GM19467 (cell line): ENCODE measurements around the gene MED26.

Experiments used
- ATAC-seq: cut with Tn5 transposase; IDR thresholded peaks from one replicate; pipeline ENCODE4 v1.9.1; 2021; ENCODE audit warnings: mild to moderate bottlenecking, moderate library complexity; ENCODE audit not compliant: unreplicated experiment

Gene MED26

DNA sequence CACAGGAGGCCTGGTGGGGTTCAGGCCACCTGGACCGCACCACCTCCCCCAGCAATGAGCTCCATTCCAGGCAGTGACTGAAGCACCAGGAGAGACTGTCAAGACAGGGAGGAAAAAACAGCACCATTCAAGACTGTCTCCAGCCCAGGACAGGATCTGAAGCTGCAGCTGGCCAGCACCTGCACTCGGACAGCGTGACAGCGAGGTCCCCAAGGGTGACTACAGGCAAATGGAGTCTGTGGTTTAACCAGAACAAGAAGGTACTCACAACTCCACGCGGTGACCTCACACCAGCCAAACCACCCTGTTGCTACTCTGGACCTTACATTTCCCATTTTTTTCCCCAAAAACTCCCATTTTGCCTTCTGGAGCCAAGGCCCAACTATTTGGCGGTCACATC lies 9.8 kb downstream of the MED26 start:
- no peak for ATAC-seq

DNA sequence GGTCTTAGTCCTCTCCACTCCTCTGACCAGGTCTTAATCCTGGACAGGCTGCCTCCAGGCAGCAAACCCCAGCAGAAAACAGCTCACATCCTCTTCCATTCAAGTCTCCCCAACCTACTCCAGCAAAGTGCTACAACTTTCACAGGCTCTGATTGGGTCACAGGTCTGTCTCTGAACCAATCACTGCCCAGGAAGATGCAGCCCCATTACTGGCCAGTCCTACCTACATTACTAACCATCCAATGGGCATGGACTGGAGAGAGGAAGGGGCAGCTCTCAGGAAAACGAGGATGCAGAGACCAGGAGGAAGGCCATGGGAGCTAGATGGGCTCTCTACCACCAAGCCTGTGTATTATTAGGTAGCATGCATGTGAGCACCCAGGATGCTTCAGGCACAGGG lies 12.2 kb downstream of the MED26 start:
- ATAC-seq = no peak

DNA sequence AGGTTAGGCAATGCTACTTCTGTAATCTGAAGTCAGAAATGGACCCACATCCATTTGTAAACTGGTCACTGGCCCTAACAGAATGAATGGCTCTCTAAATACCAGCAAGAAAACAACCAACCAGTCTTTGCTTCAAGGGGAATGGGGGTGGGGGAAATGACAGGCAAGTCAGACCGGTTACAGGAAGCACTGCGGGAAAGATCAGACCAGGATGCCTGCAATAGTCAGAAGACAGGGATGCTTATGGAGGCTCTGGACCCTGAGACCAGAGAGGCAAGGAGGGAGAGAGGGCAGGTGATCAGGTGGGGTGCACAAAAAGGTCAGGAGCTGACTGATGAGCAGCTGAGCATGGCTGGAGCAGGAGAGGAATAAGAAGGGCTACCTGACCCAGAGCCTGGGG lies 13.1 kb downstream of the MED26 start:
- no peak for ATAC-seq

DNA sequence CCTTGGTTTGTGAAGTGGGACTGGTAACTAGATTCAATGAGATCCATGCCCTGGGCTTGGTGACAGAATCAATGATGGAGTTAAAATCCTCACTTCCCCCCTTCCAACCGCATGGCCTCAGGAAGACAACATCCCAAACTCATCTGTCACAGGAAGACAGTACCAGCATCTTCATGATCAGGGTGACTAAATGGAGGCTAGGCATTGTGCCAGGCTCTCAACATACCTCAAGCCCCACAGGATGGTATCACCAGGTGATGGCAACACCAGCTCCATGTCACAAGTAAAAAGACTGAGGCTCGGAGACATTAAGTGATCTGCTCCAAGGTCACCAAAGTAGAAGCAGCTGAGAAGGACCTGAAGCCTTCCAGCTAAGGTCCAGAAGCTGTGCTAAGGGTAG lies 14.2 kb downstream of the MED26 start:
- ATAC-seq = no peak

DNA sequence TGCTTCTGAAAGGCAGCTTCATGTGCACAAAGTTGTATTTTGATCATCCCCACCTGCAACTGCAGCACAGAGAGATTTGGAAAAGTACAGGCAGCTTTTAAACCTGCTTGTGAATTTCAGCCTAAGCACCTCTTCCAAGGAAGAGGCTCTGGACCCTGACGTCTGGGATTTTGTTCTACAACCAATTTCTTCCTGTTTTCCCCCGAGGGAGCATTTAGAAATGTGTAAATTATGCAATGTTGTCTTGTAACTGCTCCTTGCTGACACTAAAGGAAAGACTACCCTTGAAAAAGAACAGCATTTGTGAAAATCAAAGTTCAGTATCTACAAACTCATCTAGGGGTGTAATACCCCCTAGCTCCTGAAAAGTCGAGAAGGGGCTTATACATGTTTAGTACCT lies 15.4 kb downstream of the MED26 start:
- no peak for ATAC-seq

DNA sequence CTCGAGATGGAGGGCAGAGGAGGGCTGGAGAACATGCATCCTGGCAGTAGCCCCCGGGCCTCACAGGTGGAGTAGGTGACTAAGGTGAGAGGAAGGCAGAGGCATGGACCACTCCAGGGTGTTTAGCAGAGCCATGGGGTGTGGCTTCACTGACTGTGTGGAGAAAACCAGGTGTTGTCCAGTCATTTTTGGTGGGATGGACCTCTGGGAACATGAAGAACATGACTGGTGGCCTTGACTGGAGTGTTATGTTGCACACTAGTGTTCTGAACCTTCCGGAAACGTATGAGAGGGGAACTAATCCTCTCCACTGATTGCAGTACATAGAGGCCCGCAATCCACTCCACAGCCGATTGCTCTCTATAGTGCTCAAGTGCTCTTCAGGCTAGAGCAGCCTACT lies 16.9 kb downstream of the MED26 start:
- no peak for ATAC-seq

DNA sequence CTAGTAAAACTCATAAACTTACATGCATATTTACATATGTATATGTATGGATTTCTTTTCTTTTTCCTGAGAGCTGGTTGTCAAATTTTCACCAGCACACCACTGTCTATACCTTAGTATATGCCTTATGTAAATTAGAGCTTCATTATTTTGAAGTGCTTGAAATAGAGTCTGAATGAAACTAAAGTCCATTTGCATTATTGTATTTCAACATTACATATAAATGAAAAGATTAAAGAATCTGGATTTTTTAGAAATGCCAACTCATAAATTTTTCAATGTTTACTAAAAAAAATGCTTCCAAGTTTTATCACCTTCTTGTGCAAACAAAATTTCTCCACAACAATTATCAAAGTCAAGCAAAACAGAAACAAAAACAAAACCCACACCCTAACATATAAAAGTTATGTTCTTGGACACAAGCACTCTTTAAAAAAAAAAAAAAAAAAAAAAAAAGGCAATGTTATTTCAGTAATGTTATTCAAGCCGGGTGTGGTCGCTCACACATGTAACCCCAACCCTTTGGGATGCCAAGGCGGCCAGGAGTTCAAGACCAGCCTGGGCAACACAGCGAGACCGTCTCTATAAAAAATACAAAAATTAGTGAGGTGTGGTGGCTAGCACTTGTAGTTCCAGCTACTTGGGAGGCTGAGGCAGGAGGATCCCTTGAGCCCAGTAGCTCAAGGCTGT lies 18.3 kb downstream of the MED26 start:
- ATAC-seq = no peak

DNA sequence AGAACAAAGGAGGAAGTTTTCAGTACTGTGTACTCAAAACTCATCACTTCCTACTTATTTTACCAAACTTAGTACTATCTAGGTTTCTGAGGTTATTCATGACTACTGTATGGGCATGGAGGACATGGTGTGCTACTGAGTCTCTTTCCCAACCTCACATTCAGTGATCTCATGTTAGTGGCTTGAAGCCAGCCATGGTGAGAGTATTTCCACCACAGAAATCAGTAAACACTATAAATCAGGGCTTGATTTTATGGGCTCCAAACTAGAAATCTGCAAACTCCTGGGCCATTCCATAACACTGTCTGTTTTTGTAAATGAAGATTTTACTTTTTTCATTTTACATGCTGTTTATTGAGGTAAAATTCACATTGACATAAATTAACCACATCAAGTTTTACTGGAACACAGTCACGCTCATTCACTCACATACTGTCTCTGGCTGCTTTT lies 19.7 kb downstream of the MED26 start:
- ATAC-seq = no peak

DNA sequence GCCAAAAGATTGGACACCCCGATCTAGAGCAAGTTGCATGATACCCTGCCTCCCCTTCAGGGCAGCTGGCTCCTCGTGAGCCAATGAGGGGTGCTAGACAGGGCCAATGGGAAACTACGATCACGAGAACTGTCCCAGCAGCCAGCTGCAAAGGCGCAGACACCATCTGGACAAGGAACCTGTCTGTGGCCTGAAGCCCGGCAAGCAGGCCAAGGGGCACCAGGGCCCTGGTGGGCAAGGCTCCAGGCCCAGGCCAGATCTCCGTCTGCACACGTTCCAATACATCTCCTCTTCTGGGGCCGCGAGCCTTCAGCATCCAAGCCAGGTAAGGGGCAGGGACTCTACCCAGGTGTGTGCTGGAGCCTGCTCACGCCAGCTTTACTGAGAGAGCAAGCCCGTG lies 20.2 kb downstream of the MED26 start:
- ATAC-seq = no peak

DNA sequence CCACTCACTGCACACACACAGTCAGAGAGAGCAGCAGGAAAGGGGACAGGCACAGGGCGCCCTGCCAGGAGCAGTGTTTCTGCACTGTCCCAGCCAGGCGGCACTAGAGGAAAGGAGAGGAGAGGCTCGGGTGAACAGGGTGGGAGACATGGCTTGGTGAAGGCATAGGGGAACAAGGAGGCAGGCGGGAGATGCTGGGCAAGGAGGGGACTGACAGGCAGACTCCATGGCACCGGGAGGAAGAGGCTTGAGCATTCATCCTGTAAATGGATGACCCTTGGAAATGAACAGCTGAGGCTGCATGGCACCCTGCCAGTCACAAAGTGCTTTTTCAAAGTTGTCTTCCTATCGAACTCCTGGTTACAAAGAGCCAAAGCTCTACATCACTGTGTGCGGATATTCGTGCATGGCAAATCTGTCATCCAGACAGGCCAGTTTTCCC lies 22.4 kb downstream of the MED26 start:
- no peak for ATAC-seq

DNA sequence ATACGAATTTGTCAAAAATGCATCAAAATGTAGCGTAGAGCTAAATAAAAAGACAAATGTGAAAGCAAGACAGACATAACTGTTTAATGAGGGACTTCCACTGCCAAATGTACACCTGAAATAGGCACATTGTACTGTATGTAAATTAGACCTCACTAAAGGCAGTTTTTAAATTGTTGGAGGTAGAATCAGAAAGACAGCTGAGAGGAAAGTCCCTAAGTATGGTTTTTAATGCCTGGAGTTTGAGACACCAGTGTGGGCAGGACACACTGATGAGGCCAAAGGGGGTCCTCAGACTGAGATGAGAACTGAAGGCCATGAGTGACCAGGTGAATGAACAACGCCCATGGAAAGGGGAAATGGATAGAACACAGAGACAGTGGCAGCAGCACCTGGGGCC lies 22.9 kb downstream of the MED26 start:
- no peak for ATAC-seq

DNA sequence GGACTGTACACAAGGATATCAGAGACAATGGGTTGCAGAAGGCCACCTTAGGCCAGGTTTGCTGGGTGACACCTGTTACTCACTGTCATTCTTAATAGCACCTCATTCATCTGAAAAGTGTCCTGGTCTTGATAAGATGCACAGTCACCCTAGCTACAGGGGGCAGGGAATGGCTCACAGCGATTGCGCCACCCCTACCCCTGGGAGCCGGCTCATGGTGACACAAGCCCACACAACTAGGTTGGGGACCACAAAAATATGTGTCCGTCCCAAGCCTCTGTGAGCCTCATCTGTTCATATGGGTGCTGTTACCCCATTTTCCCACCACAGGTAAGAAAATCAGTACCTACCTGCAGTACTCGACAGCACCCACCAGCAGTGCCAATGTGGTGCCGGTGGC lies 23.4 kb downstream of the MED26 start:
- ATAC-seq = no peak

DNA sequence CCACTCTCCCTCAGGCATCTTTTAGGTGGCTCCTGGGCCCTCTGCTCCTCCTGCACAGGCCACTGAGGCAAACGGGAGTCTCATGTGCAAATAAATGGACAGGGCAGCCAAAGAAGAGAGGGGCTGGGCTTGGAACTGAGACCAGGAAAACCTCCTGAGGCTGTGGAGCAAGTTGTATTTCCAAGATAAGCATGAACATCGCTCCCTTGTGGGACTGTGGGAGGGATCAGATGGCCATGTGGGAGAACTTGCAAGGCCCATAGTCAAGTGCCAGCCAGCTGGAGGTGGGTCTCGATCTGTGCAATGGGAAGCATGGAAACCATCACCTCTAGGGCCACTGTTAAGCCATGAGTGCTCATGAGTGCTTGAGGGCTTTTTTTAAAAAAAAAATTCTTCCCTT lies 24.9 kb downstream of the MED26 start:
- ATAC-seq = no peak

DNA sequence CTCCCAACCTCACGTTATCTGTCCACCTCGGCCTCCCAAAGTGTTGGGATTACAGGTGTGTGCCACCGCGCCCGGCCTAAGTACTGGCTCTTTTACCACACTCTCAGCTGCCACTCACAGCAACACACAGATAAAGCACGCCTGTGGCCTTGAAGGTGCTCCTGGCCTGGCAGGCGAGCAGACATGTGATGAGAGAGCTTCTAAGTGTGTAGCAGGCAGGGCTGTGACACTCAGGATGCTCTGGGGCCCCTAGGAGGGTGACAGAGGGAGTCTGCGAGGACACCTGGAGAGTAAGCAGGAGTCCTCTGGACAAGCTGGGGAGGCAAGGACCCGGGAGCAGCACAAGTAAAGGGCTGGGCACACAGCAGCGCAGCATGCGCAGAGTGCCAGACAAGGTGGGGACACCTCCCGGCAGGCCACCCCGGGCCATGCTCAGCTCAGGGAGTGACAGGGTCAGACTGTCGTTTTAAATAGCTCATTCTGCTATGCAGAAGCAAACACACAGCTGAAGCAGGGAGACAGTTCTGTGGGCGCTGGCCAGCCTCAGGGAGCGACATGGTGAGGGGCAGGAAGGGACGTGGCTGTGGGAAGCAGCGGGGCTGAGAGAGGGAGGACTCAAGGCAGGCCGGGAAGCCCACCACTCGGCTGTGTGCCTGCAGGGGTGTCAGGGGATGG lies 26.5 kb downstream of the MED26 start:
- ATAC-seq = no peak

DNA sequence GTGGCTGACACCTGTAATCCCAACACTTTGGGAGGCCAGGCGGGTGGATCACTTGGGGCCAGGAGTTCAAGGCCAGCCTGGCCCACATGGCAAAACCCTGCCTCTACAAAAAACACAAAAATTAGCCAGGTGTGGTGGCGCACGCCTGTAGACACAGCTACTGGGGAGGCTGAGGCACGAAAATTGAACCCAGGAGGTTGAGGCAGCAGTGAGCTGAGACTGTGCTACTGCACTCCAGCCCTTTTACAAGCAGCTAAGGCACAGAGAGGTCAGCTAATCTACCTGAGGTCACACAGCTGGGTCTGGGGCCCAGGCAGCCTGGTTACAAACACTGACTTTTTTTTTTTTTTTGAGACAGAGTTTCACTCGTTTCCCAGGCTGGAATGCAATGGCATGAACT lies 27.2 kb downstream of the MED26 start:
- no peak for ATAC-seq

DNA sequence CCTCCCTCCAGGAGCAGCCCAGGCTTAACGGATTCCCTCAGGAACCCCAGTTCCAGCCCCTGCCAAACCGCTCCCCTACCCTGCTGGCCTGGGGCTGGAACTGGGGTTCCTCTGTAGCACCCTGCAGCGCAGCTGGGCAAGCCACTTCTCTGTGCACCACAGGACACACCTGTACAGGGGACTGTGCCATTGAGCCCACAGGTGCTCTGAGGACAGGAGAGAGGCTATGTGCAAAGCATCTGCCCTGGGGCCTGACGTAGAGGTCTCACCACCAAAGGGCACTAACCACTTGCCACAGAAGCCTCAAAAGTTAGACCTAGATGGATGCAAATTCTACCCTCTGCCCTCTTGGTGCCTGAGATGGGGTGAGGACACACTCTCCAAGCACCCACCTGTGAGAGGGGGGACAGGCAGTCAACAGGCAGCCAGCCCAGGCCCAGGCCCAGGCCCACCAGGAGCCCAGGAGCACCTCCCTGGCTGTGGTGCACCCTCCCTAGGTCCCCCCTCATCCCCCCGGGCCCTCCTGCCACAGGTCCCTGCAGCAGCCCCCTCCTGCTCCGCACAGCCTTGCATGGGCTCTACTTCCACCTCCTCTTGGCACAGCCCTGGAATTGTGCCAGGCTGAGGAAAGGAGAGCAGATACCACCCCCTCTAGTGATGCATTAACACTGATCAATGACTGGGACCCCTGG lies 28.2 kb downstream of the MED26 start:
- no peak for ATAC-seq

DNA sequence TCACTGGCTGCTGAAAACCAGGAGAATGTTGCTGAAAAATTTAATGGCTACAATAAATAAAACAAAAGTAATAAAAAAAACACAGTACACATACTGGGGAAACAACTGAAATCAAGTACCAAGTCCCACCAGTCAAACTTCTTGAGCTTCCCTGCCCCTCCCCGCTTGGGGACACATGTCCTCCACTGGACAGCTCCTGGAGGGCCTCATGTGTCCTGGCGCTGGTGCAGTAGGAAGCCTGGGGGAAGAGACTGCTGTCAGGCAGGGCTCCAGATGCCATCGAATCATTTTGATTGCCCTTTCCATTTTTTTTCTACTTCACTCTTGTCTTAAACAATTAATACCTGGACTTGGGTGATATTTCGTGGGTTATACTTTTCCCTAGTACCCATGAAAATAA lies 29.2 kb downstream of the MED26 start:
- no peak for ATAC-seq

DNA sequence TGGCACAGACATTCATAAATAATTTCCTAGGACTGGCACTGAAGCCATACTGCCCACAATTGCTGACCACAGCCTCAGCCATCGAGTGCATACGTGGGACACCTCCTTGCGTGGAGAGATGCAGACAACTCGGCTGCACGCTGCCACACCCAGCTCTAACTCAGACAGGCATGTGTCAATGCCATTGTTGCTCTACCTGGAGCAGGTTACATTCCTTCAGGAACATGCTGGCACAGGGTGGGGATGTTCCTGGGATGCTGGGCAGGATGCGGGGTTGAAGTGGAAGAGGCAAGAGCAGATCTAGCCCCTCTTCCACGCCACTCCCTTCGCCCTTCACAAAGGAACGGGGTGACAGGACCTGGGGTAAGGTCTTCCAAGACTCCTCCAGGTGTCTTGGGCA lies 31.6 kb downstream of the MED26 start:
- ATAC-seq = no peak

DNA sequence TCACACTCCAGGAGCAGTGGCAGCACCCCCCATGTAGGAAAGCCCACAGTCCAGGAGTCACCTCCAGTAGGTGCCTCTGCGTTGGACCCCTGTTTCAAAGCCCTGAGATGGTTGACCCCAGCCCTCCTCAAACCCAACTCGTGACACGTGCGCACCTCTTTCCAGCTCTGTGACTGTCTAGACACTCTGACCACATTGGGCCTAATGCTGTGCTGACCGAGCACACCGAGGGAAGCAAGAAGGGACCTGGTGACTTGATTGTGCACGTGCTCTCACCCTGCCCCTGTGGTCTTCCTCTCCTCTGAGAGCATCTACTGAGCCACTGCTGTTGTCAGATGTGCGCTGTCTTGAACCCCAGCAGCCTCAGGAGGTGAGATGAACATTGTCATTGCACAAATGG lies 32.9 kb downstream of the MED26 start:
- ATAC-seq = no peak

DNA sequence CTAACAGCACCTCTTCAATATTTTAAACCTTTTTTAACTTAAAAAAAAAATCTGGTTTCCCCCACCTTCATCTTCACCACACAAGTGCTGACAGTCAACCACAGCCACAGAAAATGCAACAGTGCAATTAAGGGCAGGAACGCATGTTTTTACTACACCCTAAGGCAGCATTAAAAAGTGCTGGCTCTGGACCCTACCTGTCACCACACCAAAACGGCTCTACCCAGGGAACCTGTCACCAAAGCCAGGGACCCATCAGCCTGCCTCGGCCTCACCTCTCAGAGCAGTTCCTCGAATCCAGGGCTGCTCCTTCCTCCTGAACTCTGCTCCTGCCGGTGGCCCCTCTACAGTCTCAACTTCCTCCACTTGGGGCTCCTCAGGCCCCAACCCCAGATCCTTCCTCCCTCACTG lies 33.3 kb downstream of the MED26 start:
- ATAC-seq = no peak

DNA sequence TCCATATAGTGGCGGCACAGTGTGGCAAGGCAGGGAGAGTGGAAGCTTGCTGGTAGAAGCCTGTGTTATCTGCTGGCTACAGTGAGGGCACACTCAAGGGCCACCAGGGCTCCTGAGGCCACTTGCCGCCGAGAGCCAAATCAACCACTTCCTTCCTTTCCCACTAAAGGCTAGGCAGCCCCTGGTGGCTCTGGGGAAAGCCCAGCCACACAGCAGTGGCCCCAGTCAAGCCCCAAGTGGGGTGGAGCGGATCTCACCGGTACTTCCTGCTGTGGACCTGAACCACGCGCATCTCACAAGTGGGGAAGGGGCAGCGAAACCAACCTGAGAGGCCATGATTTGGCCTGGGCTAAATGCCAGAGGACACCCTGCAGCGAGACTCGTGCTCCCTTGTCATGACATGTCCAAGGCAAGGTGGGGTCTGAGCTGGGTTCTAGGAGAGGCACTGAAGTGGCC lies 33.8 kb downstream of the MED26 start:
- ATAC-seq = no peak

DNA sequence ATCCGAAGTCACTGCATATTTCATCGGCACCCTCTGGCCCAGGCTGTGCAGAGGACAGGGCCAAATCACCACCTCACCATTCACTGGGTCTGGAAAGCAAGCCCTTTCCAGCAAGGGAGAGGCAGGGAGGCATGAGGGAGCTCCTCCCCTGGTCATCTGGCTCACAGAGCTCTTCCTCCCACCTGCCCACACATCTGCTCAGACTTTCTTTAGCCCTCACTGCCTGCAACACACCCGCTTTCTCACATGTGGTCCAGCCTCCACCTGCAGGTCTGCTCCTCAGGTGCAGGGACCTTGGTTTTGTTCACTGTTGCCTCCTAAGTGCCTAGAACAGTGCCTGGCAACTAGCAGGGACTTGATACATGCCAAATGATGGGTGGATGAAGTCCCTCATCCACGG lies 34.8 kb downstream of the MED26 start:
- ATAC-seq = no peak
